ENCODE measurements around the gene ZNF287.
A peak's percentile ranks its signal among the peaks of the same experiment; 100 is the strongest.

DNA sequence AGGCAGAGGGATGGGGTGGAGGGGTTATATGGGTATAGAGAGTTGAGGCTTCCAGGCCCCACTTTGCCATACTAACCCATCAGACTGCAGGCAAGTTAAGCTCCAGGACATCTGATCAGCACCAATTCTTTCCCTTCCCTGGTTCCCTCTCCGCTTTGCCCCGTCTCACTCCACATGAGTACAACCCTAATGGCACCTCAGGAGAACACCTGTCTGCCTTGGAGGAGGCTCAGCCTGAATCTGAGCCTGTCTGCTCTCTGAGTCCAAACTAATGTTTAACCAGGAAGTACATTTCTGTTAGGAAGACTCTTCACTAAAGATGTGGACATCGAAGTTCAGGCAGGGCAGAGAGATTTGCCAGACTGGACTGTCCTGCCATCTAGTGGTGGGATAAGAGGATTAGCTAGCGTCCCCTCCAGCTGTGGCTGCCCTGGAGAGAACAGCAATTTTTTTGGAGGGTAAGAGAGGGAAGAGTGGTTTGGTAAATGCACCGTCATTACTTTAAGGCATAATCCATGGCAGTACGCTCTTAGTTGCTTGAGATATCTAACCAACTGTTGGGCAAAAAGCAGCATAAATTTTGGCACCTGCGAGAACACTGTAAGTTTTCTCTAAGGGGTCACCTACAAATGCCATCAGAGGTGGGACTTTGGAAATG is 47.8 kb downstream of the ZNF287 start:
- TF ChIP-seq, protein P1, sequence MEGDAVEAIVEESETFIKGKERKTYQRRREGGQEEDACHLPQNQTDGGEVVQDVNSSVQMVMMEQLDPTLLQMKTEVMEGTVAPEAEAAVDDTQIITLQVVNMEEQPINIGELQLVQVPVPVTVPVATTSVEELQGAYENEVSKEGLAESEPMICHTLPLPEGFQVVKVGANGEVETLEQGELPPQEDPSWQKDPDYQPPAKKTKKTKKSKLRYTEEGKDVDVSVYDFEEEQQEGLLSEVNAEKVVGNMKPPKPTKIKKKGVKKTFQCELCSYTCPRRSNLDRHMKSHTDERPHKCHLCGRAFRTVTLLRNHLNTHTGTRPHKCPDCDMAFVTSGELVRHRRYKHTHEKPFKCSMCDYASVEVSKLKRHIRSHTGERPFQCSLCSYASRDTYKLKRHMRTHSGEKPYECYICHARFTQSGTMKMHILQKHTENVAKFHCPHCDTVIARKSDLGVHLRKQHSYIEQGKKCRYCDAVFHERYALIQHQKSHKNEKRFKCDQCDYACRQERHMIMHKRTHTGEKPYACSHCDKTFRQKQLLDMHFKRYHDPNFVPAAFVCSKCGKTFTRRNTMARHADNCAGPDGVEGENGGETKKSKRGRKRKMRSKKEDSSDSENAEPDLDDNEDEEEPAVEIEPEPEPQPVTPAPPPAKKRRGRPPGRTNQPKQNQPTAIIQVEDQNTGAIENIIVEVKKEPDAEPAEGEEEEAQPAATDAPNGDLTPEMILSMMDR (IDR thresholded peaks at IDR 0.05; ENCODE audit: low read depth, low read length, poor library complexity, severe bottlenecking) = peak; percentile 89
- no peak for TF ChIP-seq EZH2phosphoT487 (IDR thresholded peaks at IDR 0.05; ENCODE audit: borderline replicate concordance, low read length)

Measured in DOHH2 (cell line).